HEK293T (cell line): ENCODE measurements around the gene KRT84.

Source experiments
- CTCF ChIA-PET: fragments of 350-600 bp; formaldehyde crosslinking; extraction: SDS; loops from one replicate; lab custom pipeline; 2021; ENCODE audit warnings: antibody characterized with exemption, inconsistent platforms; lab: Yijun Ruan, JAX
- POLR2A ChIA-PET: fragments of 350-600 bp; formaldehyde crosslinking; extraction: SDS; loops from one replicate; lab custom pipeline; 2020; ENCODE audit warnings: antibody characterized with exemption, inconsistent platforms; lab: Yijun Ruan, JAX
- DNase-seq: peaks from one replicate; pipeline ENCODE4 v3.0.0; 2012; ENCODE audit warnings: mixed read lengths; ENCODE audit errors: extremely low spot score
- ARNT ChIP-seq: fragments of 450-650 bp; IDR thresholded peaks from 2 replicates; pipeline ENCODE4 v1.6.1; 2017; ENCODE audit warnings: mild to moderate bottlenecking
- BHLHE40 ChIP-seq: fragments of 450-650 bp; IDR thresholded peaks from 2 replicates; pipeline ENCODE4 v1.6.1; 2016; ENCODE audit warnings: mild to moderate bottlenecking, moderate library complexity, borderline replicate concordance
- CTBP1 ChIP-seq: fragments of 450-650 bp; IDR thresholded peaks from 2 replicates; pipeline ENCODE4 v1.6.1; 2016; ENCODE audit warnings: borderline replicate concordance
- ELF4 ChIP-seq: fragments of 450-650 bp; IDR thresholded peaks from 2 replicates; pipeline ENCODE4 v1.6.1; 2017; ENCODE audit warnings: antibody characterized with exemption
- FOXA1 ChIP-seq: fragments of 450-650 bp; IDR thresholded peaks from 2 replicates; pipeline ENCODE4 v1.6.1; 2016; ENCODE audit warnings: mild to moderate bottlenecking
- FOXK2 ChIP-seq: fragments of 450-650 bp; IDR thresholded peaks from 2 replicates; pipeline ENCODE4 v1.6.1; 2016; ENCODE audit warnings: mild to moderate bottlenecking
- FOXM1 ChIP-seq: fragments of 450-650 bp; IDR thresholded peaks from 2 replicates; pipeline ENCODE4 v1.6.1; 2017; ENCODE audit warnings: mild to moderate bottlenecking, borderline replicate concordance
- HDGF ChIP-seq: fragments of 450-650 bp; IDR thresholded peaks from 2 replicates; pipeline ENCODE4 v1.6.1; 2017; ENCODE audit warnings: antibody characterized with exemption, borderline replicate concordance
- L3MBTL2 ChIP-seq: fragments of 450-650 bp; conservative IDR thresholded peaks from 2 replicates; pipeline ENCODE4 v1.6.1; 2016; ENCODE audit warnings: mild to moderate bottlenecking
- LEF1 ChIP-seq: fragments of 450-650 bp; IDR thresholded peaks from 2 replicates; pipeline ENCODE4 v1.6.1; 2017; ENCODE audit warnings: mild to moderate bottlenecking, borderline replicate concordance
- NFRKB ChIP-seq: fragments of 450-650 bp; IDR thresholded peaks from 2 replicates; pipeline ENCODE4 v1.6.1; 2016; ENCODE audit warnings: mild to moderate bottlenecking, moderate library complexity
- SP1 ChIP-seq: fragments of 450-650 bp; IDR thresholded peaks from 2 replicates; pipeline ENCODE4 v1.6.1; 2017
- SUZ12 ChIP-seq: fragments of 450-650 bp; IDR thresholded peaks from 2 replicates; pipeline ENCODE4 v1.6.1; 2016; ENCODE audit warnings: mild to moderate bottlenecking
- TARDBP ChIP-seq: fragments of 450-650 bp; IDR thresholded peaks from 2 replicates; pipeline ENCODE4 v1.6.1; 2016
- ZNF384 ChIP-seq: fragments of 450-650 bp; IDR thresholded peaks from 2 replicates; pipeline ENCODE4 v1.6.1; 2016
- TF ChIP-seq, protein P1 (sequence below): fragments of 450-650 bp; IDR thresholded peaks from 2 replicates; pipeline ENCODE4 v1.6.1; 2016

KRT84 gene

DNA sequence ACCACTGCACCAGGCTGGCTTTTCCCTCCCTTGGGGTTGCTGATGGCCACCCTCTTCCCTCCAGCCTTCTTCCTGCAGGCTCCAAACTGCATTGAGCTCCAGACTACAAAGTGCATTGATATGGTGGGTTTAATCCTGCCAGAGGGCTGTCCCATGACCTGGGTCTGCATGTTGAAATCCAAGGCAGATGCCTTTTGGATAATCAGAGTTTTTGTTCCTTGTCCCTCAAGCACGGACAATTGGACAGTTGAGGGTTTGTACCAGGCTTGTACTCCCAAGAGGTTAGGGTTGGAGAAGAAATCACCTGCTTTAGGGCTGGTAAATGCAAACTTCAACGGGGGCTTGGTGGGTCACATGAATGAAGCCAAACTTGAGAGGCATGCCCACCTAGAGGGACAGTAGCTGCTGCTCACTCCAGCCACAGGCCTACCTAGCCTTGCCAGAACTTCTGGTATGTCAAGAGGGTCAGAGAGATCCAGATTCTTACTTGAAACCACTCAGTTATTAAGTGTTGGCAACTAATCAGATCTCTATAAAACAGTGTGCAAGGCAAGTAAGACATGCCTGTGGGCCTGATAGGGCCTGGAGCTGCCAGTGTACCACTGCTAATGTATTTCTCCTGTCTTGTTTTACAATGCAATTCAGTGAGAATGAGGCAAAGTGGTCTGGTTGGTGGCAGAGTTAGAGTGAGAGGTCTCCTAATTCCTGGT, 42.5 kb downstream of the KRT84 start:
- TF ChIP-seq ZNF384 (no peak), L3MBTL2 (no peak), HDGF (no peak), BHLHE40 (no peak), TARDBP (no peak), SUZ12 (no peak), NFRKB (no peak), CTBP1 (no peak), FOXA1 (no peak), SP1 (no peak)
- TF ChIP-seq, protein P1, sequence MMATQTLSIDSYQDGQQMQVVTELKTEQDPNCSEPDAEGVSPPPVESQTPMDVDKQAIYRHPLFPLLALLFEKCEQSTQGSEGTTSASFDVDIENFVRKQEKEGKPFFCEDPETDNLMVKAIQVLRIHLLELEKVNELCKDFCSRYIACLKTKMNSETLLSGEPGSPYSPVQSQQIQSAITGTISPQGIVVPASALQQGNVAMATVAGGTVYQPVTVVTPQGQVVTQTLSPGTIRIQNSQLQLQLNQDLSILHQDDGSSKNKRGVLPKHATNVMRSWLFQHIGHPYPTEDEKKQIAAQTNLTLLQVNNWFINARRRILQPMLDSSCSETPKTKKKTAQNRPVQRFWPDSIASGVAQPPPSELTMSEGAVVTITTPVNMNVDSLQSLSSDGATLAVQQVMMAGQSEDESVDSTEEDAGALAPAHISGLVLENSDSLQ: no peak
- no peak for DNase-seq
- ChIA-PET CTCF (no interaction called here), POLR2A (no interaction called here)

GRCh38 chr12:52341066-52341580, 44.3 kb downstream of the KRT84 start:
- ChIA-PET POLR2A (no interaction called here), CTCF (interaction anchor here (0.6 kb wide), 1 partner anchor 223 kb away, joined by 3 read pairs; no protein-coding TSS in a partner anchor)
- DNase-seq: no peak
- TF ChIP-seq FOXK2 (no peak), FOXA1 (no peak), ARNT (no peak), LEF1 (no peak), HDGF (no peak), ELF4 (no peak), TARDBP (no peak), CTBP1 (no peak), NFRKB (no peak), BHLHE40 (no peak), SP1 (no peak), L3MBTL2 (no peak), FOXM1 (no peak), SUZ12 (no peak)
- TF ChIP-seq, protein P1: no peak

DNA sequence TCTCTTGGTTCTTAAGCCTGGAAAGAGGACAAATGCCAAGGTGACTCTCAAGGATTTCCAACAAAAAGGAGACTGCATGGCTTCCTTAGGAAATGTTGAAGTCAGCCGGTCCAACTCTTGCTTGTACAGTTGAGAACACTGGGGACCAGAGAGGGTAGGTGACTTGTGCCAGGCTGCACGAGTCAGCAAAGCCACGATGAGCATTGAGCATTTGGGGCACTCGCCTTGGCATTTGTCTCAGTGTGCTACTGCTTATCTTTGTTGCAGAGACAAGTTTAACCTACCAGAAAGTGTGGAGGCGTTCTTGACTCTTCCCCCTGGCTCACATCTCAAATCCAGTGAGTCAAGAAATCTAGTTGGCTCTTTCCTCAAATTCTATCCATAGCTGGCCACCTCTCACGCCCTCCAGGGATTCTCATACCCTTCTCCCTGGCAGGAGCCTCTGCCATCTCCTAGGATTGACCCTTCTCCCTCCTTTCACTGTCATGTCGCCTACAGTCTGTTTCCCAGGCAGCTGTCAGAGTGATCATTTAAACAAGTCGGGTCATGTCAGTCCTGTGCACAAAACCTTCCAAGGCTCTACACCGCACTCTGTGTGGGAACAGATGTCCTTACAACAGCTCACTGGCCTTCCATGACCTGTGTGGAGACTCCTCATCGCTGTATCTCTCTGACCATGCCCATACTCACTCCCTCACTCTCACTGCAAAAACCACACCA, 47.1 kb downstream of the KRT84 start:
- ChIA-PET CTCF (interaction anchor here (0.6 to 1.3 kb wide), 2 partner anchors 57 to 117 kb away, joined by 3 read pairs; no protein-coding TSS in a partner anchor), POLR2A (interaction anchor here (1.3 kb wide), 1 partner anchor 9 kb away, joined by 3 read pairs; no protein-coding TSS in a partner anchor)
- DNase-seq: no peak
- TF ChIP-seq HDGF (no peak), LEF1 (no peak), ELF4 (no peak), SP1 (no peak), CTBP1 (no peak), ARNT (no peak), SUZ12 (no peak), TARDBP (no peak), BHLHE40 (no peak), ZNF384 (no peak)

DNA sequence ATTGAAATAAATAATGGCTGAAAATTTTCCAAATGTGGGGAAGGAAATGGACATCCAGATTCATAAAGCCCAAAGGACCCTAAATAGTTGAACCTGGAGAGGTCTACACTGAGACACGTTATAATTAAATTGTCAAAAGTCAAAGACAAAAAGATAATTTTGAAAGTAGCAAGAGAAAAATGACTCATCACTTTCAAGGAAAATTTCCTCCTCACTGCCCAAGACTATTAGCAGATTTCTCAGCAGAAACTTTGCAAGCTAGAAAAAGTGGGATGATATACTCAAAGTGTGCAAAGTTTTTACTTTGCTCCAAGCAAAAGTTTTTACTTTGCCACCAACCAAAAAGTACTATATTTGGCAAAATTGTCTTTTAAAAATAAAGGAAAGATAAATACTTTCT, 48.4 kb downstream of the KRT84 start:
- no peak for DNase-seq
- TF ChIP-seq NFRKB (no peak), LEF1 (no peak), HDGF (no peak), BHLHE40 (no peak), ELF4 (no peak), FOXK2 (no peak), SUZ12 (no peak), ZNF384 (no peak), ARNT (no peak), TARDBP (no peak), FOXA1 (no peak), L3MBTL2 (no peak), CTBP1 (no peak)
- TF ChIP-seq, protein P1: no peak
- CTCF ChIA-PET: interaction anchor here (1.3 kb wide), 1 partner anchor 10 kb away, joined by 5 read pairs; no protein-coding TSS in a partner anchor
- POLR2A ChIA-PET: no interaction called here

- TF ChIP-seq CTBP1: no peak
- no peak for TF ChIP-seq NFRKB
- no peak for TF ChIP-seq FOXK2
- no peak for TF ChIP-seq BHLHE40
- no peak for TF ChIP-seq ZNF384
- TF ChIP-seq TARDBP: no peak
- no peak for TF ChIP-seq SUZ12
- CTCF ChIA-PET: interaction anchor here (1.3 kb wide), 1 partner anchor 10 kb away, joined by 5 read pairs; no protein-coding TSS in a partner anchor
- POLR2A ChIA-PET: no interaction called here
- DNase-seq: no peak
Measured at GRCh38 chr12:52336641-52337040, 48.8 kb downstream of the KRT84 start.
